ENCODE measurements around the gene DCHS2.

- TF ChIP-seq CTCF (conservative IDR thresholded peaks at IDR 0.05; ENCODE audit: low read length): no peak
- no peak for TF ChIP-seq EZH2phosphoT487 (IDR thresholded peaks at IDR 0.05; ENCODE audit: borderline replicate concordance, low read depth, low read length)
Measured at GRCh38 chr4:154183264-154183663, 308.3 kb downstream of the DCHS2 start.

Data from OCI-LY7 (cell line).